H9 (cell line): Measurements from ENCODE around the gene OR8U1. TPM values are rescaled to one million over a fixed set of nuclear protein-coding genes. Genes with fewer than 3 reads are reported as not detected.

Experiments
- DNase-seq: peaks from one replicate; pipeline ENCODE4 v3.0.0-alpha.2; 2017
- H2AFZ ChIP-seq: one replicate; pipeline ENCODE4 v1.6.1; 2013; ENCODE audit warnings: mild to moderate bottlenecking, low read length, control low read depth, moderate library complexity
- H2AK5ac ChIP-seq: 2 replicates; pipeline ENCODE4 v1.6.1; 2013; ENCODE audit warnings: low read length, control low read depth, mixed read lengths; ENCODE audit not compliant: insufficient read length
- H2BK120ac ChIP-seq: one replicate; pipeline ENCODE4 v1.6.1; 2013; ENCODE audit warnings: low read depth, mild to moderate bottlenecking, low read length, control low read depth, inconsistent platforms; ENCODE audit not compliant: poor library complexity, severe bottlenecking
- H2BK12ac ChIP-seq: 2 replicates; pipeline ENCODE4 v1.6.1; 2013; ENCODE audit warnings: low read length, control low read depth, mixed read lengths, low read depth; ENCODE audit not compliant: insufficient read length
- H2BK15ac ChIP-seq: 2 replicates; pipeline ENCODE4 v1.6.1; 2013; ENCODE audit warnings: low read depth, low read length, control low read depth
- H2BK20ac ChIP-seq: one replicate; pipeline ENCODE4 v1.6.1; 2013; ENCODE audit warnings: low read depth, mild to moderate bottlenecking, low read length, control low read depth, inconsistent platforms; ENCODE audit not compliant: poor library complexity, severe bottlenecking
- H2BK5ac ChIP-seq: 2 replicates; pipeline ENCODE4 v1.6.1; 2013; ENCODE audit warnings: low read length, control low read depth, mixed read lengths; ENCODE audit not compliant: insufficient read length
- H3K14ac ChIP-seq: 2 replicates; pipeline ENCODE4 v1.6.1; 2013; ENCODE audit warnings: low read length, control low read depth; ENCODE audit not compliant: insufficient read depth
- H3K18ac ChIP-seq: 2 replicates; pipeline ENCODE4 v1.6.1; 2013; ENCODE audit warnings: low read depth, mild to moderate bottlenecking, mixed read lengths, low read length, control low read depth; ENCODE audit not compliant: insufficient read length
- H3K23ac ChIP-seq: 2 replicates; pipeline ENCODE4 v1.6.1; 2013; ENCODE audit warnings: low read length, control low read depth, mixed read lengths, low read depth; ENCODE audit not compliant: insufficient read length
- H3K23me2 ChIP-seq: 2 replicates; pipeline ENCODE4 v1.6.1; 2013; ENCODE audit warnings: low read depth, mild to moderate bottlenecking, mixed read lengths, low read length, control low read depth; ENCODE audit not compliant: insufficient read length, poor library complexity, severe bottlenecking
- H3K27ac ChIP-seq: 2 replicates; pipeline ENCODE4 v1.5.1; 2013; ENCODE audit warnings: low read length, control low read depth, mixed read lengths, low read depth; ENCODE audit not compliant: insufficient read length
- H3K27me3 ChIP-seq: 2 replicates; pipeline ENCODE4 v1.6.1; 2013; ENCODE audit warnings: low read length, control low read depth, inconsistent platforms; ENCODE audit not compliant: insufficient read depth
- H3K4ac ChIP-seq: 2 replicates; pipeline ENCODE4 v1.6.1; 2013; ENCODE audit warnings: low read depth, mild to moderate bottlenecking, control low read depth, inconsistent platforms, low read length, moderate library complexity
- H3K4me1 ChIP-seq: 2 replicates; pipeline ENCODE4 v1.6.1; 2013; ENCODE audit warnings: low read length, control low read depth, inconsistent platforms; ENCODE audit not compliant: insufficient read depth
- H3K4me2 ChIP-seq: 2 replicates; pipeline ENCODE4 v1.6.1; 2013; ENCODE audit warnings: low read length, control low read depth, mixed read lengths; ENCODE audit not compliant: insufficient read length, insufficient read depth
- H3K56ac ChIP-seq: 2 replicates; pipeline ENCODE4 v1.6.1; 2013; ENCODE audit warnings: low read depth, mild to moderate bottlenecking, mixed read lengths, low read length, control low read depth; ENCODE audit not compliant: insufficient read length
- H3K79me1 ChIP-seq: 2 replicates; pipeline ENCODE4 v1.6.1; 2013; ENCODE audit warnings: low read depth, mild to moderate bottlenecking, moderate library complexity, low read length, control low read depth, inconsistent platforms; ENCODE audit not compliant: insufficient read depth, poor library complexity, severe bottlenecking
- H3K79me2 ChIP-seq: 2 replicates; pipeline ENCODE4 v1.6.1; 2013; ENCODE audit warnings: low read length, control low read depth, inconsistent platforms; ENCODE audit not compliant: insufficient read depth
- H3K9ac ChIP-seq: 2 replicates; pipeline ENCODE4 v1.6.1; 2013; ENCODE audit warnings: low read length, control low read depth, mixed read lengths; ENCODE audit not compliant: insufficient read length; ENCODE audit errors: extremely low read depth
- H3K9me3 ChIP-seq: one replicate; pipeline ENCODE4 v1.6.1; 2013; ENCODE audit warnings: low read depth, low read length, inconsistent platforms; ENCODE audit not compliant: control insufficient read depth
- H3T11ph ChIP-seq: one replicate; pipeline ENCODE4 v1.6.1; 2013; ENCODE audit warnings: mild to moderate bottlenecking, low read length, control low read depth, inconsistent platforms
- H4K20me1 ChIP-seq: one replicate; pipeline ENCODE4 v1.6.1; 2013; ENCODE audit not compliant: control insufficient read depth, insufficient read length, insufficient read depth
- H4K5ac ChIP-seq: 2 replicates; pipeline ENCODE4 v1.6.1; 2013; ENCODE audit warnings: low read depth, mild to moderate bottlenecking, mixed read lengths, low read length, control low read depth; ENCODE audit not compliant: insufficient read length
- H4K8ac ChIP-seq: replicated peaks from 2 replicates; pipeline ENCODE4 v1.6.1; 2013; ENCODE audit warnings: low read length, control low read depth, mixed read lengths, low read depth; ENCODE audit not compliant: insufficient read length
- H4K91ac ChIP-seq: 2 replicates; pipeline ENCODE4 v1.6.1; 2013; ENCODE audit warnings: low read depth, mild to moderate bottlenecking, moderate library complexity, mixed read lengths, low read length, control low read depth; ENCODE audit not compliant: insufficient read length
- H3K27ac Mint-ChIP-seq, 3 experiments: 2 replicates in 2 of 3; 3 replicates in 1 of 3; pipeline ENCODE4 v1.8.0; 2020 to 2021; ENCODE audit warnings: mixed read lengths in 3 of 3, mild to moderate bottlenecking in 1 of 3, moderate library complexity in 1 of 3
- H3K27me3 Mint-ChIP-seq: 2 replicates; pipeline ENCODE4 v1.8.0; 2021; ENCODE audit warnings: low read depth, mild to moderate bottlenecking, moderate library complexity, mixed read lengths
- H3K36me3 Mint-ChIP-seq, 3 experiments: 2 replicates in 2 of 3; 3 replicates in 1 of 3; pipeline ENCODE4 v1.8.0; 2020 to 2021; ENCODE audit warnings: low read depth in 3 of 3, mixed read lengths in 3 of 3; ENCODE audit not compliant: insufficient read depth in 1 of 3
- H3K4me1 Mint-ChIP-seq, 2 experiments: 2 replicates each; pipeline ENCODE4 v1.8.0; 2020; ENCODE audit warnings: mixed read lengths in 2 of 2
- H3K4me3 Mint-ChIP-seq, 2 experiments: 2 replicates in 1 of 2; 3 replicates in 1 of 2; pipeline ENCODE4 v1.8.0; 2020 to 2021; ENCODE audit warnings: mild to moderate bottlenecking in 2 of 2, mixed read lengths in 2 of 2, moderate library complexity in 1 of 2
- H3K9me3 Mint-ChIP-seq, 2 experiments: 2 replicates in 1 of 2; 3 replicates in 1 of 2; pipeline ENCODE4 v1.8.0; 2020; ENCODE audit warnings: mild to moderate bottlenecking in 2 of 2, mixed read lengths in 2 of 2, moderate library complexity in 1 of 2
- CTCF ChIP-seq: fragments of 200-600 bp; sonication (generic); conservative IDR thresholded peaks from 3 replicates; pipeline ENCODE4 v1.8.0; 2021; ENCODE audit warnings: antibody characterized with exemption, mild to moderate bottlenecking
- WGBS: extraction: QIAGEN DNeasy Blood & Tissue Kit; methylation state at CpG from one replicate; pipeline ENCODE4 v1.1.7; 2013; ENCODE audit warnings: missing lambda C conversion rate, low lambda C conversion rate, mixed read lengths; ENCODE audit not compliant: insufficient read length; ENCODE audit errors: extremely low coverage; 5-methylcytosine and 5-hydroxymethylcytosine counted together
- total RNA-seq: library from RNA; stranded (reverse); gene quantifications from 2 replicates; pipeline ENCODE4 v1.2.1, GENCODE V29; 2021

Gene OR8U1
- total RNA-seq, 1 experiment from 2014 or later, result not detected

GRCh38 chr11:56404393-56404792 is 29.0 kb downstream of the OR8U1 start:
- H4K91ac ChIP-seq, result no peak overlapping the region
- no peak overlapping the region for H3K18ac ChIP-seq
- no peaks in the 10 kb centered on the region for H3K79me1 ChIP-seq
- no peak overlapping the region for H2BK12ac ChIP-seq
- peaks cover 13% of the 10 kb centered on the region for H3K9me3 ChIP-seq
- no peak overlapping the region for H2AFZ ChIP-seq
- Mint-ChIP-seq H3K27me3 (no peaks in the 10 kb centered on the region; the same call in 1 of the 2 replicates), H3K36me3 (peaks cover 0 to 2% (median 0%) of the 10 kb centered on the region in 3 experiments; a peak in 2 of 7 replicates), H3K9me3 (peaks cover 0 to 41% of the 10 kb centered on the region in 2 experiments; a peak in 4 of 5 replicates), H3K27ac (no peak overlapping the region), H3K4me3 (no peak overlapping the region), H3K4me1 (no peaks in the 10 kb centered on the region)
- H3T11ph ChIP-seq, result no peak overlapping the region
- no peak overlapping the region for H2BK20ac ChIP-seq
- no peak overlapping the region for H2AK5ac ChIP-seq
- no peak for DNase-seq
- no peak overlapping the region for H2BK120ac ChIP-seq
- H3K27me3 ChIP-seq, result no peaks in the 10 kb centered on the region
- no peaks in the 10 kb centered on the region for H3K23me2 ChIP-seq
- H2BK5ac ChIP-seq, result no peak overlapping the region
- H3K27ac ChIP-seq, result no peak overlapping the region
- no peak for TF ChIP-seq CTCF
- H2BK15ac ChIP-seq, result no peak overlapping the region
- H3K4me2 ChIP-seq, result no peak overlapping the region
- H3K4ac ChIP-seq, result no peak overlapping the region
- H4K20me1 ChIP-seq, result no peaks in the 10 kb centered on the region
- H4K8ac ChIP-seq, result no peak overlapping the region
- H3K9ac ChIP-seq, result no peak overlapping the region
- no peak overlapping the region for H3K14ac ChIP-seq
- no peak overlapping the region for H3K23ac ChIP-seq
- no peak overlapping the region for H4K5ac ChIP-seq
- H3K79me2 ChIP-seq, result no peaks in the 10 kb centered on the region
- WGBS, result no CpG with 5 or more reads among the region's 2 CpGs
- H3K56ac ChIP-seq, result no peak overlapping the region
- H3K4me1 ChIP-seq, result no peaks in the 10 kb centered on the region
